GM10248 (cell line): ENCODE results near the gene ANK3.

ENCODE experiments used
- CTCF ChIA-PET: fragments of 300-600 bp; sonication (Branson Sonifier 250); formaldehyde crosslinking; extraction: SDS; loops from one replicate; lab custom pipeline; 2021; ENCODE audit warnings: antibody characterized with exemption; lab: Yijun Ruan, JAX
- POLR2A ChIA-PET: fragments of 350-650 bp; sonication (Branson Sonifier 250); formaldehyde crosslinking; extraction: SDS; loops from one replicate; lab custom pipeline; 2020; ENCODE audit warnings: antibody characterized with exemption; lab: Yijun Ruan, JAX
- DNase-seq: peaks from one replicate; pipeline ENCODE4 v3.0.0; 2012; ENCODE audit errors: extremely low spot score
- TF ChIP-seq, protein P1 (sequence below): IDR thresholded peaks from 2 replicates; pipeline ENCODE4 v1.5.1; 2012; ENCODE audit warnings: mild to moderate bottlenecking, low read depth; ENCODE audit errors: extremely low read depth, missing control alignments, control extremely low read depth

Gene ANK3

DNA sequence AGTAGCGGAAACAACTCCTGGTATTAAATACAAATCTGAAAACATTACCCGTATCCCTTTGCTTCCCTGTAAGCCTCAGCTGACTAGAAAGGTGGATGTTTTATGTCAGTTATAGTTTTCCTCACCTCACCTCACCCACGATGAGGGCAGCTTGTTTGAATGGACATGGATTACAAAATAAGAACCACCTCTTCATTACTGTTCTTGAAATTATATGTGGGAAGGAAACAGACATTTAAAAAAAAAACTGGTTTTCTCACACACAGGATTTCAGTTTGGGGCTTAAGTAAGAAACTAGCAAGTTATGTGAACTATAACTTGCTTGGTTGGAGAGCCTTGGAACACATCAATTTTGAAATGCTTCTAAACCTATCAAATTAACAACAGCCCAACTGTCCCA, 250.4 kb downstream of the ANK3 start:
- POLR2A ChIA-PET: no interaction called here
- CTCF ChIA-PET: interaction anchor here (1.3 to 2.5 kb wide), 3 partner anchors 17 to 25 kb away, joined by 3 to 9 read pairs (median 4); no protein-coding TSS in a partner anchor
- TF ChIP-seq, protein P1, sequence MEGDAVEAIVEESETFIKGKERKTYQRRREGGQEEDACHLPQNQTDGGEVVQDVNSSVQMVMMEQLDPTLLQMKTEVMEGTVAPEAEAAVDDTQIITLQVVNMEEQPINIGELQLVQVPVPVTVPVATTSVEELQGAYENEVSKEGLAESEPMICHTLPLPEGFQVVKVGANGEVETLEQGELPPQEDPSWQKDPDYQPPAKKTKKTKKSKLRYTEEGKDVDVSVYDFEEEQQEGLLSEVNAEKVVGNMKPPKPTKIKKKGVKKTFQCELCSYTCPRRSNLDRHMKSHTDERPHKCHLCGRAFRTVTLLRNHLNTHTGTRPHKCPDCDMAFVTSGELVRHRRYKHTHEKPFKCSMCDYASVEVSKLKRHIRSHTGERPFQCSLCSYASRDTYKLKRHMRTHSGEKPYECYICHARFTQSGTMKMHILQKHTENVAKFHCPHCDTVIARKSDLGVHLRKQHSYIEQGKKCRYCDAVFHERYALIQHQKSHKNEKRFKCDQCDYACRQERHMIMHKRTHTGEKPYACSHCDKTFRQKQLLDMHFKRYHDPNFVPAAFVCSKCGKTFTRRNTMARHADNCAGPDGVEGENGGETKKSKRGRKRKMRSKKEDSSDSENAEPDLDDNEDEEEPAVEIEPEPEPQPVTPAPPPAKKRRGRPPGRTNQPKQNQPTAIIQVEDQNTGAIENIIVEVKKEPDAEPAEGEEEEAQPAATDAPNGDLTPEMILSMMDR: no peak
- no peak for DNase-seq

DNA sequence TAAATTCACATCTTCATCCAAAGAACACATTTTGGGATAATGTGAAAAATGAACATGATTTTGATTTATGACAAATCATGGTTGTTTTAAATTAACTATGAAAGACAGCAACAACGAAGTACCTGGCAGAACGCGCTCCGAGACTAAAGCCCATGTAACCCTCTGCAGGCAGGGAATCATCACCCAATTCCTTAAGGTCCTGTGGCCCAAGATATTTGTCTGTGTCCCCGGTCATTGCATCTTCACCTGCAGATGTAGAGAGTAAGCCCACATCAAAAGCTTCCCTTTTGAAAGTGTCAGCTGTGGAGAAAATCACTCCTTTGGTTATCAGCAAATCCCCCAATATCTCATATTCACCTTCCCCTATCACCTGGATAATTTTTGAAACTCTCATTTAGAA, 250.8 kb downstream of the ANK3 start:
- ChIA-PET CTCF (interaction anchor here (1.6 to 2.5 kb wide), 3 partner anchors 10 to 24 kb away, joined by 3 to 9 read pairs (median 4); no protein-coding TSS in a partner anchor), POLR2A (no interaction called here)
- no peak for DNase-seq

DNA sequence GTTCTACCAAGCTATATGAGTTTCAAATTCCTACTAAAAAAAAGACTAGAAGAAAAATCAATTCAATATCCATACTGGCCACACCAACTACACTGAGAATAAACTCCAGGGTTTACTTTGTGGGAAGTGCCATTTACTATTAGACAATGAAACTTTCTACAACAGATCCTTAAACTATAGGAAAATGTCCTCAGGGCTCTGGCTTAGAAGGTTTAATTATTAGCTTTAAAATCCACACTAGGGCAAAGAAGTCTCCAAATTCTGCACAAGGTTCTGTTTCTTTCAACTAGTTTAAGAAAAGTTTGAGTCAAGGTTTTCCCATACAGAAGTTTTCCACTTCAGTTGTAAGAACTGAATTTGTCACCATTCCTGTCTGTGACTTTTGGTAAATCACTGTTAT, 251.6 kb downstream of the ANK3 start:
- ChIA-PET POLR2A (no interaction called here), CTCF (interaction anchor here (1.6 kb wide), 1 partner anchor 10 kb away, joined by 3 read pairs; no protein-coding TSS in a partner anchor)
- no peak for DNase-seq
- TF ChIP-seq, protein P1: no peak

More for the DNA sequence above, 250.8 kb downstream of the ANK3 start:
- TF ChIP-seq, protein P1: no peak

DNA sequence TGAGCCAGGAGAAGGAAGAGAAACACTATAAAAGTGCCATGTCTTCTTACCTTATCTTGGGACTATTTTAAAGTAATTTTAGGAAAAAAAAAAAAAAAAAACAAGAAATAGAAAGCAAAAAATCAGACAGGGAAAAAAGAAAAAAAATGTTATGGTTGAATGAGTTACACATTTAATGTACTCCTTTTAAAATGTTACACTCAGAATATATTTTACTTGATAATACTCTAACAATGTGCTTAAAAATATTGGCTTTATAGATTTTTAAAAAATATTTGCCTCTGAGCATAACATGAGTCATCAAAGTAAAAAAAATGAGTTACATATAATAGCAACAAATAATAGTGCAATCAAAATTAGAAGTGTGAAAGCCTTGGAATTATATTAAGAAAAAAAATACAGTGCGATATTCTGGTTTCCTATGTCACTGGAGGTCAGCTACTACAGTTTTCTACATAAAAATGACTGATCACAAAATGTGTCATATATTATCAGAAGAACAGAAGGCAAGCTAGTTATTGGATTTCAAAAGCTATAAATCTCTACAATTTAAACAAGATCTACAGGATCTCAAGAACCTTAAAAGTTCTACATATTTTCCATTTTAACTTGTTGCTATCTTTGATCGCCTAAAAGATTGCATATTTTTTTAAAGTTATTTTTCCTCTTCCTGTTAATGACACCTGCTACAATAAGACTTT, 252.2 kb downstream of the ANK3 start:
- no peak for DNase-seq
- POLR2A ChIA-PET: no interaction called here
- TF ChIP-seq, protein P1: no peak
- CTCF ChIA-PET: interaction anchor here (1.6 kb wide), 1 partner anchor 9 kb away, joined by 3 read pairs; no protein-coding TSS in a partner anchor

DNA sequence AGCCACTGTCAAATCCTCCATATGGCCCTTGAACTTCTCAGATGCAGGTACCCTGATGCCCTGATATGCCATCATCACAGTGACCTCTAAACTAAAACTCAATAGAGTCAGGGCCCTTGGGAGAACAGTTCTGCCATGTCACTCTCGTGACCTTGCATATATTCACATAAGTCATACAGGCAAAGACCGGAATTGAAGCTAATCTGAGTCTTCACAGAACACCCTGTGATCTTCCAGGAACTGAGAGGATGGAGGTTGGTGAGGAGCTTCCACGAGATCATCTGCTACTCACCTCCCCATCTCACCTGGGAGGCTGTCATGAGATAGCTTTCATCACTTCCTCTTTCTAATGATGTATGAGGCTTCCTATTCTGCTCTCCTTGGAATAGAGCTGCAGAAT, 254.7 kb downstream of the ANK3 start:
- TF ChIP-seq, protein P1: no peak
- no peak for DNase-seq
- CTCF ChIA-PET: interaction anchor here (1.0 to 1.9 kb wide), 4 partner anchors 9 to 72 kb away, joined by 3 to 5 read pairs (median 4); no protein-coding TSS in a partner anchor
- POLR2A ChIA-PET: no interaction called here

DNA sequence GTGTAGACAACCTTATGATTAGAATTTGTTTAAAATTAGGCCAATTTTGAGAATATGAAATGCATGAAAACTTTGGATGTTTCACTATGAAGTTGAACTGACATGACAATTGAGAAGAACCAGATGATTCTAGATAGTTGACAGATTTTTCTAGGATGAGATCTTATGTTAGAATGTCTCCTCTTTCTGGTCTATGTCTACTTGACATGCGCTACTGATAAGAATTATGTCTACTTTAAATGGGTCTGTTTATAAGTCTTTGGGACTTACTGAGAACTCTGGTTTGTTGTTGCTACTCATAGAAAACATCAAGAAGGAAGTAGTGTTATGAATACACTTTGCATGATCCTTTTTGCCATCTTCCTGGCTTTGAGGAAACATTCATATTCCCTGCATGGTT, 255.1 kb downstream of the ANK3 start:
- no peak for DNase-seq
- ChIA-PET POLR2A (no interaction called here), CTCF (interaction anchor here (1.0 to 1.9 kb wide), 4 partner anchors 9 to 73 kb away, joined by 3 to 5 read pairs (median 4); no protein-coding TSS in a partner anchor)
- TF ChIP-seq, protein P1: no peak
